SK-N-SH treated with all-trans-retinoic acid at 6 μM for 48 hours (cell line): ENCODE data around the gene SIGLEC6.

Experiments
- ATAC-seq: fragments of 200-7000 bp; cut with Tn5 transposase; 3 replicates; pipeline ENCODE4 v1.9.1; 2020; ENCODE audit warnings: mild to moderate bottlenecking, moderate library complexity
- ARNTL ChIP-seq: fragments of 450-650 bp; formaldehyde crosslinking; IDR thresholded peaks from 2 replicates; pipeline ENCODE4 v1.5.0; 2020; ENCODE audit warnings: low read depth, mild to moderate bottlenecking, moderate library complexity, borderline replicate concordance
- BACH2 ChIP-seq: fragments of 250-450 bp; sonication (Bioruptor Pico); IDR thresholded peaks from 2 replicates; pipeline ENCODE4 v1.9.0; 2021; ENCODE audit warnings: mild to moderate bottlenecking, borderline replicate concordance
- CSDC2 ChIP-seq: fragments of 250-450 bp; sonication (Bioruptor Pico); IDR thresholded peaks from 2 replicates; pipeline ENCODE4 v1.5.0; 2020; ENCODE audit warnings: mild to moderate bottlenecking, moderate library complexity
- ESRRG ChIP-seq: fragments of 250-450 bp; sonication (Bioruptor Pico); IDR thresholded peaks from 2 replicates; pipeline ENCODE4 v1.6.1; 2021; ENCODE audit warnings: mild to moderate bottlenecking
- GLIS3 ChIP-seq: fragments of 250-450 bp; sonication (Bioruptor Pico); IDR thresholded peaks from 2 replicates; pipeline ENCODE4 v1.5.0; 2020; ENCODE audit warnings: mild to moderate bottlenecking, moderate library complexity
- ISL1 ChIP-seq: fragments of 250-450 bp; sonication (Bioruptor Pico); IDR thresholded peaks from 2 replicates; pipeline ENCODE4 v2.1.2; 2022; ENCODE audit warnings: mild to moderate bottlenecking, moderate library complexity
- OSR1 ChIP-seq: fragments of 250-450 bp; sonication (Bioruptor Pico); IDR thresholded peaks from 2 replicates; pipeline ENCODE4 v1.8.0; 2022; ENCODE audit warnings: moderate library complexity, mild to moderate bottlenecking, inconsistent platforms
- PPARA ChIP-seq: fragments of 250-450 bp; sonication (Bioruptor Pico); IDR thresholded peaks from 2 replicates; pipeline ENCODE4 v1.5.0; 2020; ENCODE audit warnings: mild to moderate bottlenecking, borderline replicate concordance
- RARB ChIP-seq: fragments of 250-450 bp; sonication (Bioruptor Pico); IDR thresholded peaks from 2 replicates; pipeline ENCODE4 v1.8.0; 2021; ENCODE audit warnings: mild to moderate bottlenecking, moderate library complexity
- SNAI2 ChIP-seq: fragments of 250-450 bp; sonication (Bioruptor Pico); IDR thresholded peaks from 2 replicates; pipeline ENCODE4 v1.5.0; 2020; ENCODE audit warnings: mild to moderate bottlenecking, moderate library complexity
- TCF4 ChIP-seq: fragments of 250-450 bp; sonication (Bioruptor Pico); IDR thresholded peaks from 2 replicates; pipeline ENCODE4 v1.8.0; 2021; ENCODE audit warnings: mild to moderate bottlenecking, moderate library complexity, borderline replicate concordance
- TOX ChIP-seq: fragments of 250-450 bp; sonication (Bioruptor Pico); IDR thresholded peaks from 2 replicates; pipeline ENCODE4 v1.8.0; 2021; ENCODE audit warnings: mild to moderate bottlenecking, moderate library complexity, borderline replicate concordance
- ZC3H10 ChIP-seq: fragments of 250-450 bp; sonication (Bioruptor Pico); IDR thresholded peaks from 2 replicates; pipeline ENCODE4 v1.5.1; 2021; ENCODE audit warnings: mild to moderate bottlenecking, moderate library complexity
- ZFP3 ChIP-seq: fragments of 250-450 bp; sonication (Bioruptor Pico); IDR thresholded peaks from 2 replicates; pipeline ENCODE4 v1.5.0; 2020; ENCODE audit warnings: mild to moderate bottlenecking, moderate library complexity
- ZFP30 ChIP-seq: fragments of 450-650 bp; formaldehyde crosslinking; IDR thresholded peaks from 2 replicates; pipeline ENCODE4 v1.5.0; 2022; ENCODE audit warnings: mild to moderate bottlenecking, moderate library complexity
- ZNF70 ChIP-seq: fragments of 450-650 bp; formaldehyde crosslinking; IDR thresholded peaks from 2 replicates; pipeline ENCODE4 v1.5.0; 2020; ENCODE audit warnings: mild to moderate bottlenecking, moderate library complexity
- ZNF8 ChIP-seq: fragments of 450-650 bp; formaldehyde crosslinking; IDR thresholded peaks from 2 replicates; pipeline ENCODE4 v1.5.0; 2020; ENCODE audit warnings: mild to moderate bottlenecking, moderate library complexity
- TF ChIP-seq, protein P1 (sequence below): fragments of 250-450 bp; sonication (Bioruptor Pico); IDR thresholded peaks from 2 replicates; pipeline ENCODE4 v1.5.1; 2021; ENCODE audit warnings: mild to moderate bottlenecking, moderate library complexity
- TF ChIP-seq, protein P2 (sequence below): fragments of 250-450 bp; sonication (Bioruptor Pico); IDR thresholded peaks from 2 replicates; pipeline ENCODE4 v1.8.0; 2021; ENCODE audit warnings: low read depth, mild to moderate bottlenecking, moderate library complexity, borderline replicate concordance
- TF ChIP-seq, protein P3 (sequence below): fragments of 250-450 bp; sonication (Bioruptor Pico); IDR thresholded peaks from 2 replicates; pipeline ENCODE4 v1.8.0; 2020; ENCODE audit warnings: mild to moderate bottlenecking, moderate library complexity, borderline replicate concordance
- TF ChIP-seq, protein P4 (sequence below): fragments of 250-450 bp; sonication (Bioruptor Pico); IDR thresholded peaks from 2 replicates; pipeline ENCODE4 v1.5.1; 2020; ENCODE audit warnings: low read depth, mild to moderate bottlenecking, moderate library complexity
- TF ChIP-seq, protein P5 (sequence below): fragments of 250-450 bp; sonication (Bioruptor Pico); IDR thresholded peaks from 2 replicates; pipeline ENCODE4 v1.5.0; 2020; ENCODE audit warnings: mild to moderate bottlenecking, moderate library complexity

SIGLEC6 gene

DNA sequence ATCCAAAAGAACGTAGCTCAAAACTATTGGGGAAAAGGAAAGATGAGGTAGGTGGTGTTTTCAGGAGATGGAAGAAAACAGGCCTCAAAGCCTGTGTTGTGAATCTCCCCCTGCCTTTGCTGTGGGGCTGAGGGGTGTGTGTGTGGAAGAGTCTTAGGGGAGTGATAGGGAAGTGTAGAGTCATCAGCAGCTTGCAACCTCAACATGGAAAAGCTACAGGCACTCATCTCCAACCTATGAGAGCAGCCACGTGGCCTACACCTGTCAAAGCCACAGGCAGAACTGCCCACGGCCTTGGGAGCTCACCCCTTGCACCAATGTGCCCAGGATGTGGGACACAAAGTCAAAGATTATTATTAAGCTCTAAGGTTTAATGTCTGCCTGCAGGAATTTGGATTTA, 25.6 kb downstream of the SIGLEC6 start (continued):
- TF ChIP-seq, protein P1, sequence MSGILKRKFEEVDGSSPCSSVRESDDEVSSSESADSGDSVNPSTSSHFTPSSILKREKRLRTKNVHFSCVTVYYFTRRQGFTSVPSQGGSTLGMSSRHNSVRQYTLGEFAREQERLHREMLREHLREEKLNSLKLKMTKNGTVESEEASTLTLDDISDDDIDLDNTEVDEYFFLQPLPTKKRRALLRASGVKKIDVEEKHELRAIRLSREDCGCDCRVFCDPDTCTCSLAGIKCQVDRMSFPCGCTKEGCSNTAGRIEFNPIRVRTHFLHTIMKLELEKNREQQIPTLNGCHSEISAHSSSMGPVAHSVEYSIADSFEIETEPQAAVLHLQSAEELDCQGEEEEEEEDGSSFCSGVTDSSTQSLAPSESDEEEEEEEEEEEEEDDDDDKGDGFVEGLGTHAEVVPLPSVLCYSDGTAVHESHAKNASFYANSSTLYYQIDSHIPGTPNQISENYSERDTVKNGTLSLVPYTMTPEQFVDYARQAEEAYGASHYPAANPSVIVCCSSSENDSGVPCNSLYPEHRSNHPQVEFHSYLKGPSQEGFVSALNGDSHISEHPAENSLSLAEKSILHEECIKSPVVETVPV = no peak
- TF ChIP-seq CSDC2 (CRISPR knock-in tag) (no peak), ZFP30 (no peak)

DNA sequence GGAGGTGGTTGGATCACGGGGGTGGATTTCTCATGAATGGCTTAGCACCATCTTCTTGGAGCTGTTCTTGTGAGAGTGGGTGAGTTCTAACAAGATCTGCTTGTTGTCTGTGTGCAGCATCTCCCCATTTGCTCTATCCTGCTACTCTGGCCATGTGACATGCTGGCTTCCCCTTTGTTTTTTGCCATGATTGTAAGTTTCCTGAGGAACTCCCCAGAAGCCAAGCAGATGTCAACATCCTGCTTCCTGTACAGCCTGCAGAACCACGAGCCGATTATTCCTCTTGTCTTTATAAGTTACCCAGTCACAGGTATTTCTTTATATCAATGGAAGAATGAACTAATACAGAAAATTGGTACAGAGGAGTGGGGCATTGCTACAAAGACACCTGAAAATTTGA, 27.6 kb downstream of the SIGLEC6 start:
- TF ChIP-seq OSR1 (CRISPR knock-in tag) (no peak), PPARA (CRISPR knock-in tag) (no peak), ZNF8 (CRISPR knock-in tag) (no peak), SNAI2 (CRISPR knock-in tag) (no peak), RARB (CRISPR knock-in tag) (no peak), ZFP3 (CRISPR knock-in tag) (no peak), ISL1 (CRISPR knock-in tag) (no peak), CSDC2 (CRISPR knock-in tag) (no peak), ZFP30 (no peak), ARNTL (no peak), GLIS3 (CRISPR knock-in tag) (no peak), TOX (CRISPR knock-in tag) (no peak), ZC3H10 (no peak), ZNF70 (CRISPR knock-in tag) (no peak), BACH2 (CRISPR knock-in tag) (no peak), TCF4 (CRISPR knock-in tag) (no peak)
- TF ChIP-seq, protein P1 = no peak
- TF ChIP-seq, protein P2, sequence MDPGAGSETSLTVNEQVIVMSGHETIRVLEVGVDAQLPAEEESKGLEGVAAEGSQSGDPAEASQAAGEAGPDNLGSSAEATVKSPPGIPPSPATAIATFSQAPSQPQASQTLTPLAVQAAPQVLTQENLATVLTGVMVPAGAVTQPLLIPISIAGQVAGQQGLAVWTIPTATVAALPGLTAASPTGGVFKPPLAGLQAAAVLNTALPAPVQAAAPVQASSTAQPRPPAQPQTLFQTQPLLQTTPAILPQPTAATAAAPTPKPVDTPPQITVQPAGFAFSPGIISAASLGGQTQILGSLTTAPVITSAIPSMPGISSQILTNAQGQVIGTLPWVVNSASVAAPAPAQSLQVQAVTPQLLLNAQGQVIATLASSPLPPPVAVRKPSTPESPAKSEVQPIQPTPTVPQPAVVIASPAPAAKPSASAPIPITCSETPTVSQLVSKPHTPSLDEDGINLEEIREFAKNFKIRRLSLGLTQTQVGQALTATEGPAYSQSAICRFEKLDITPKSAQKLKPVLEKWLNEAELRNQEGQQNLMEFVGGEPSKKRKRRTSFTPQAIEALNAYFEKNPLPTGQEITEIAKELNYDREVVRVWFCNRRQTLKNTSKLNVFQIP = no peak
- TF ChIP-seq, protein P3, sequence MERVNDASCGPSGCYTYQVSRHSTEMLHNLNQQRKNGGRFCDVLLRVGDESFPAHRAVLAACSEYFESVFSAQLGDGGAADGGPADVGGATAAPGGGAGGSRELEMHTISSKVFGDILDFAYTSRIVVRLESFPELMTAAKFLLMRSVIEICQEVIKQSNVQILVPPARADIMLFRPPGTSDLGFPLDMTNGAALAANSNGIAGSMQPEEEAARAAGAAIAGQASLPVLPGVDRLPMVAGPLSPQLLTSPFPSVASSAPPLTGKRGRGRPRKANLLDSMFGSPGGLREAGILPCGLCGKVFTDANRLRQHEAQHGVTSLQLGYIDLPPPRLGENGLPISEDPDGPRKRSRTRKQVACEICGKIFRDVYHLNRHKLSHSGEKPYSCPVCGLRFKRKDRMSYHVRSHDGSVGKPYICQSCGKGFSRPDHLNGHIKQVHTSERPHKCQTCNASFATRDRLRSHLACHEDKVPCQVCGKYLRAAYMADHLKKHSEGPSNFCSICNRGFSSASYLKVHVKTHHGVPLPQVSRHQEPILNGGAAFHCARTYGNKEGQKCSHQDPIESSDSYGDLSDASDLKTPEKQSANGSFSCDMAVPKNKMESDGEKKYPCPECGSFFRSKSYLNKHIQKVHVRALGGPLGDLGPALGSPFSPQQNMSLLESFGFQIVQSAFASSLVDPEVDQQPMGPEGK (CRISPR knock-in tag) = no peak
- TF ChIP-seq, protein P4, sequence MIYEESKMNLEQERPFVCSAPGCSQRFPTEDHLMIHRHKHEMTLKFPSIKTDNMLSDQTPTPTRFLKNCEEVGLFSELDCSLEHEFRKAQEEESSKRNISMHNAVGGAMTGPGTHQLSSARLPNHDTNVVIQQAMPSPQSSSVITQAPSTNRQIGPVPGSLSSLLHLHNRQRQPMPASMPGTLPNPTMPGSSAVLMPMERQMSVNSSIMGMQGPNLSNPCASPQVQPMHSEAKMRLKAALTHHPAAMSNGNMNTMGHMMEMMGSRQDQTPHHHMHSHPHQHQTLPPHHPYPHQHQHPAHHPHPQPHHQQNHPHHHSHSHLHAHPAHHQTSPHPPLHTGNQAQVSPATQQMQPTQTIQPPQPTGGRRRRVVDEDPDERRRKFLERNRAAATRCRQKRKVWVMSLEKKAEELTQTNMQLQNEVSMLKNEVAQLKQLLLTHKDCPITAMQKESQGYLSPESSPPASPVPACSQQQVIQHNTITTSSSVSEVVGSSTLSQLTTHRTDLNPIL (CRISPR knock-in tag) = no peak
- TF ChIP-seq, all 23 proteins: peak for 0
- no peak for ATAC-seq

DNA sequence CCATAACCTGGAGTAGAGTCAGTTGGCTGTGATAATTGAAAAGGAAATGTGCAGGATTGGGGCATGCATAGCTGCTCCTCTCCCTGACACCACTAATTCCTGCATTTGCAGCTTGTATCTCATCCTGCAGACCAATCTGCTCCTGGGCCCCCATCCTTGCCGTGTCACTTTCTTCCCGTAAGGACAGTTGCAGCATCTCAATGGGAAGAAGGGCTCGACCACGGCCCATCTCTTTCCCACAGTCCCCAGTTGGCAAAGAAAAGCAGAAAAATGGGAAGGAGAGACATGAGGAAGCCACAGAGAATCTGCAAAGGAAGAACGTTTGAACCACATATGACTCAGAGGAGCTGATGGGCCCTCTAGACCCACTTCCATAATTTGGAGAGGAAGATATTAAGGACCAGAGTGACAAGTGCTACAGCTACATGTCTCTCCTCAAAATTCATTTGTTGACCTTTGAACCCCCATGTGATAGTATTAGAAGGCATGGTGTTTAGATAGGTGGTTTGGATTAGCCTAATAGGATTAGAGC, 28.1 kb downstream of the SIGLEC6 start:
- ATAC-seq = no peak
- TF ChIP-seq ZFP3 (CRISPR knock-in tag) (no peak), ZFP30 (no peak), BACH2 (CRISPR knock-in tag) (no peak), ESRRG (no peak), ZC3H10 (no peak), RARB (CRISPR knock-in tag) (no peak), CSDC2 (CRISPR knock-in tag) (no peak)
- TF ChIP-seq, protein P5, sequence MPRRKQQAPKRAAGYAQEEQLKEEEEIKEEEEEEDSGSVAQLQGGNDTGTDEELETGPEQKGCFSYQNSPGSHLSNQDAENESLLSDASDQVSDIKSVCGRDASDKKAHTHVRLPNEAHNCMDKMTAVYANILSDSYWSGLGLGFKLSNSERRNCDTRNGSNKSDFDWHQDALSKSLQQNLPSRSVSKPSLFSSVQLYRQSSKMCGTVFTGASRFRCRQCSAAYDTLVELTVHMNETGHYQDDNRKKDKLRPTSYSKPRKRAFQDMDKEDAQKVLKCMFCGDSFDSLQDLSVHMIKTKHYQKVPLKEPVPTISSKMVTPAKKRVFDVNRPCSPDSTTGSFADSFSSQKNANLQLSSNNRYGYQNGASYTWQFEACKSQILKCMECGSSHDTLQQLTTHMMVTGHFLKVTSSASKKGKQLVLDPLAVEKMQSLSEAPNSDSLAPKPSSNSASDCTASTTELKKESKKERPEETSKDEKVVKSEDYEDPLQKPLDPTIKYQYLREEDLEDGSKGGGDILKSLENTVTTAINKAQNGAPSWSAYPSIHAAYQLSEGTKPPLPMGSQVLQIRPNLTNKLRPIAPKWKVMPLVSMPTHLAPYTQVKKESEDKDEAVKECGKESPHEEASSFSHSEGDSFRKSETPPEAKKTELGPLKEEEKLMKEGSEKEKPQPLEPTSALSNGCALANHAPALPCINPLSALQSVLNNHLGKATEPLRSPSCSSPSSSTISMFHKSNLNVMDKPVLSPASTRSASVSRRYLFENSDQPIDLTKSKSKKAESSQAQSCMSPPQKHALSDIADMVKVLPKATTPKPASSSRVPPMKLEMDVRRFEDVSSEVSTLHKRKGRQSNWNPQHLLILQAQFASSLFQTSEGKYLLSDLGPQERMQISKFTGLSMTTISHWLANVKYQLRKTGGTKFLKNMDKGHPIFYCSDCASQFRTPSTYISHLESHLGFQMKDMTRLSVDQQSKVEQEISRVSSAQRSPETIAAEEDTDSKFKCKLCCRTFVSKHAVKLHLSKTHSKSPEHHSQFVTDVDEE (CRISPR knock-in tag) = no peak
- TF ChIP-seq, protein P2 = no peak
- TF ChIP-seq, protein P4 (CRISPR knock-in tag) = no peak
- TF ChIP-seq, protein P3 (CRISPR knock-in tag) = no peak
